Measurements from ENCODE around the gene RBM10.

GRCh38 chrX:47144626-47145394, at the start of gene RBM10, which contains the start of gene NDUFB11:
- TF ChIP-seq CTCF (IDR thresholded peaks at IDR 0.05; ENCODE audit: low read length) (peak; percentile 55), EZH2 (optimal IDR thresholded peaks at IDR 0.05; ENCODE audit: low read depth, low read length) (no peak)

All from MM.1S (cell line).